Activated CD8-positive, alpha-beta memory T cell treated with anti-CD3 and anti-CD28 coated beads for 48 hours (primary cell): ENCODE data around the gene BAIAP3.

Source experiments
- DNase-seq, 3 experiments: peaks; one replicate each; pipeline ENCODE4 v3.0.0-alpha.2; 2020; ENCODE audit warnings: low read depth in 2 of 3, low spot score in 2 of 3

Gene BAIAP3

GRCh38 chr16:1389762-1390161 lies 56.3 kb downstream of the BAIAP3 start:
- DNase-seq = no peak

- no peak for DNase-seq
Observed at GRCh38 chr16:1390239-1390779, 56.9 kb downstream of the BAIAP3 start.

- DNase-seq = no peak
Observed at GRCh38 chr16:1392826-1393225, 59.4 kb downstream of the BAIAP3 start.

GRCh38 chr16:1393613-1394176 lies 60.2 kb downstream of the BAIAP3 start:
- no peak for DNase-seq

GRCh38 chr16:1394367-1394951 lies 61.0 kb downstream of the BAIAP3 start:
- DNase-seq = no peak

GRCh38 chr16:1395444-1396031 lies 62.1 kb downstream of the BAIAP3 start:
- no peak for DNase-seq

GRCh38 chr16:1397779-1398178 lies 64.3 kb downstream of the BAIAP3 start:
- DNase-seq = no peak

- DNase-seq = no peak
Observed at GRCh38 chr16:1398351-1398750, 64.9 kb downstream of the BAIAP3 start.
